Stimulated activated naive CD8-positive, alpha-beta T cell treated with anti-CD3 and anti-CD28 coated beads, Interleukin-15, Interleukin-2, amounts not matched to agents 100 ng/mL and 50 ng/mL, for 24 hours (primary cell): ENCODE results near the gene PKDCC.
A peak's percentile ranks its signal among the peaks of the same experiment; 100 is the strongest.

Source experiments
- H3K27ac Mint-ChIP-seq: one replicate; pipeline ENCODE4 v1.8.0; 2021; ENCODE audit warnings: mild to moderate bottlenecking, mixed read lengths
- H3K27me3 Mint-ChIP-seq: one replicate; pipeline ENCODE4 v1.8.0; 2021; ENCODE audit warnings: mixed read lengths
- H3K36me3 Mint-ChIP-seq: one replicate; pipeline ENCODE4 v1.8.0; 2021; ENCODE audit warnings: low read depth, mixed read lengths
- H3K4me1 Mint-ChIP-seq: one replicate; pipeline ENCODE4 v1.8.0; 2021; ENCODE audit warnings: low read depth, mixed read lengths
- H3K4me3 Mint-ChIP-seq: one replicate; pipeline ENCODE4 v1.8.0; 2021; ENCODE audit warnings: mild to moderate bottlenecking, mixed read lengths
- H3K9me3 Mint-ChIP-seq: one replicate; pipeline ENCODE4 v1.8.0; 2021; ENCODE audit warnings: mixed read lengths

PKDCC gene

DNA sequence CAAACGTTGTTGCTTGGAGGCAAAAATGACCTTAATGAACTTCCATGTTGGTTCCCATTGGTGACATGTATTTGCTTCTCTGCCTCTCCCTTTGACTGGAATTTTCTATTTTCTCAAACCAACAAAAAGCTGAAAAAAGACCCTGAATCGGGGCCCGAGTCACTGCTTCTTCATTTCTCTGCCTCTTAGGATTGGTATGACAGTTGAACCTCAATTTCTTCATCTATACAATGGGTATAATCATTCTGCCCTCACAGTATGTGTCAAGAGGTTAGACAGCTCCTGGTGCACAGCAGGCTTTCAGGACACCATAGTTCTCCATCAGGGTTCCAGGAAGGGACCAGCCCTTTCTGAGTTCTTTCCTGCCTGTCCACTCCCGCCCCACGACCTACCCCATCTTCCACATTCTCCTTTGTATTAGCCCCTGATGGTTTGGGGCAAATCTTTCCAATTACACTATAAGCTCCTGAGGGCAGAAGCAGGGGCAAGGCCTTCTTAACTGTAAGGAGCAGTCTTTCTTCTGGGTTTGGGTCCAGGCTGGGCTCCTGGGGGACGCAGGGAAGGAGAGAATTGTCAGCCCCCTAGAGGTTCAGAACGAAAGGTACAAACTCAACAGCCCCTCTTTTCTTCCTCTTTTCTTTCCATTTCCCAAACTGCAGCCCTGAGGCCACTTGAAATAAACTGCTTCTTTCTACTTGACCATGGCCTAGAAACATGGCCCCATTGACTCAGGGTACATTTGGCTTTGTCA lies 6.3 kb upstream of the PKDCC start:
- Mint-ChIP-seq H3K27ac (no peak overlapping the region), H3K36me3 (no peaks in the 10 kb centered on the region), H3K27me3 (peaks cover 44% of the 10 kb centered on the region), H3K4me1 (no peaks in the 10 kb centered on the region), H3K4me3 (no peak overlapping the region), H3K9me3 (no peaks in the 10 kb centered on the region)

DNA sequence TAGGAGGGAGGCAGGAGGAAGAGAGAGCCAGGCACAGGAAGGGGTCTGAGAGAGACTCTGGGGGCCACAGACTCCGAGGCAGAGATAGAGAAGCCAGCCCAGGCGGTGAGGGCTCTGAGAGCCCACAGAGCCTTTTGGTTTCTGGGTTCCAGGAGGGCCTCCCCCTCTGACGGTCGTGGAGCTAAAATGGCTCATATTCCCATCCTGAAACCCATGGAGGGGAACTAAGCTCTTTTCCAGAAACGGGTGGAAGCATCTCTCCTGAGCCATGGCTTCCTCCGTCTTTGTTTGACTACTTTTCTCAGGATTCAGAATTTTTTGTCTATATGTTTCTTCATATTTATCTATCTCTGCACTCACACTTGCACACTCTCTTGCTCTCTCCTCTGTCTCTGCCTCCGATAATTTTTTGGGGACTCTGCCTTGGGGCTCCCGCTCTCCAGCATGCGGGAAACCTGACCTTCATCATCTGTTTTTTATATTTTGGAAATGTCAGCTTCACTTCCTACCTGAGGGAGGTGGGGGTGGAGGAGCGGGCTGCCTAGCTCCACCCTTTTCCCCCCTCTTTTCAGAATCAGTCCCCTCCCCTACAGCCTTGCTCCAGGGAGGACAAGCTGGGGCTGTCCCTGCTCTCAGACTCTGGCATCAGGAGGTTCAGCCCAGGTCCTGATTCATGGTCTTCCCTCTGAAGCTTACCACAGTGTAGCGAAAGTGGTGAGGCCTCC lies 5.0 kb upstream of the PKDCC start:
- H3K27me3 Mint-ChIP-seq: peaks cover 49% of the 10 kb centered on the region
- no peaks in the 10 kb centered on the region for H3K4me1 Mint-ChIP-seq
- no peak overlapping the region for H3K4me3 Mint-ChIP-seq
- no peaks in the 10 kb centered on the region for H3K36me3 Mint-ChIP-seq
- H3K9me3 Mint-ChIP-seq: no peaks in the 10 kb centered on the region
- H3K27ac Mint-ChIP-seq: no peak overlapping the region

- Mint-ChIP-seq H3K27me3 (peaks cover 53% of the 10 kb centered on the region), H3K4me3 (no peak overlapping the region), H3K9me3 (no peaks in the 10 kb centered on the region), H3K4me1 (no peaks in the 10 kb centered on the region), H3K36me3 (no peaks in the 10 kb centered on the region), H3K27ac (no peak overlapping the region)
These were observed 3.9 kb upstream of the PKDCC start for GRCh38 chr2:42043789-42044394.

- H3K36me3 Mint-ChIP-seq: no peaks in the 10 kb centered on the region
- H3K9me3 Mint-ChIP-seq: no peaks in the 10 kb centered on the region
- H3K4me3 Mint-ChIP-seq: no peak overlapping the region
- H3K27ac Mint-ChIP-seq: no peak overlapping the region
- no peaks in the 10 kb centered on the region for H3K4me1 Mint-ChIP-seq
- H3K27me3 Mint-ChIP-seq: peaks cover 63% of the 10 kb centered on the region
These were observed 2.9 kb upstream of the PKDCC start for GRCh38 chr2:42044939-42045338.

- H3K9me3 Mint-ChIP-seq: no peaks in the 10 kb centered on the region
- H3K4me3 Mint-ChIP-seq: no peak overlapping the region
- peaks cover 63% of the 10 kb centered on the region for H3K27me3 Mint-ChIP-seq
- no peaks in the 10 kb centered on the region for H3K36me3 Mint-ChIP-seq
- H3K27ac Mint-ChIP-seq: no peak overlapping the region
- no peaks in the 10 kb centered on the region for H3K4me1 Mint-ChIP-seq
These were observed 2.5 kb upstream of the PKDCC start for GRCh38 chr2:42045352-42045751.

DNA sequence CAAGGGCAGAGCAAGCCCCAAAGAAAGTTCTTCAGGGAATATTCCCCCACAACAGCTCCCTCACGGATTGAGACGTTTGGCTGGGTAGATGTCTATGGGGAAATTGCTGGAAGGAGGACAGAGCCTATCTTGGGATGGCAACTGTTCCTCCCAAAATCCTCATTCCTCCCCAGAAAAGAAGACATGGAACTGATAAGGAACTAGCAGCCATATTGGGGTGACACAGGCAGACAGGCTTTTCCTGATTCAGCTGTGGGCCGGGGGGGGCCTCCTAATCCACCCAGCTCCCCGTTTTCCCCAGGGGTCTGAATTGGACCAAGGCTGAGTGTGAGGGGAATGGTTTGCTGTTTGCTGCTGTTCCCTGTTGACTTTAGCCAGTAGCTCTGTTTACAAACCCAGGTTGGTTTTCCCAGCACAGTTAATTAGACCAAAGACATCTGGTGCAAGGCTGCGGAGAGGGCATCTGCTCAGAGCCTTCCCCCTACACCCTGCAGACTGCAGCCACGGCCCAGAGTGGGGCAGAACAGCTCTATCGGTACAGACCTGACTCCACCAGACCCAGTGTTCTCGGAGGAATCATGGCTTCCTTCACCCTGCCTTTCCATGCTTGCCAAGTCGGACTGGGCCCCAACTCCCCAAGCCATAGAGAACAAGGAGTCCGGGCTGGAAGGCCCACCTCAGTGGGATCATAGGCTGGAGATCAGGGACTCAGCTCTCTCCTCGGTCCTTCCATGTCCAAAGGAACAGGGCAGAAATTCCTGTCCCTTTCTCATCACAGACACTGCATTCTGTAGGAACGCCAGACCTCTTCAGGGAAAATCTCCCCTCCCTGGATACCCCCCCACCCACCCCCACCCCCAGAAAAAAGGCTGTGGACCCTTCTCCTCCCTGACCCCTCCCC lies 1.7 kb upstream of the PKDCC start:
- peaks cover 69% of the 10 kb centered on the region for H3K27me3 Mint-ChIP-seq
- no peaks in the 10 kb centered on the region for H3K9me3 Mint-ChIP-seq
- no peak overlapping the region for H3K27ac Mint-ChIP-seq
- no peak overlapping the region for H3K4me3 Mint-ChIP-seq
- H3K36me3 Mint-ChIP-seq: no peaks in the 10 kb centered on the region
- H3K4me1 Mint-ChIP-seq: no peaks in the 10 kb centered on the region

DNA sequence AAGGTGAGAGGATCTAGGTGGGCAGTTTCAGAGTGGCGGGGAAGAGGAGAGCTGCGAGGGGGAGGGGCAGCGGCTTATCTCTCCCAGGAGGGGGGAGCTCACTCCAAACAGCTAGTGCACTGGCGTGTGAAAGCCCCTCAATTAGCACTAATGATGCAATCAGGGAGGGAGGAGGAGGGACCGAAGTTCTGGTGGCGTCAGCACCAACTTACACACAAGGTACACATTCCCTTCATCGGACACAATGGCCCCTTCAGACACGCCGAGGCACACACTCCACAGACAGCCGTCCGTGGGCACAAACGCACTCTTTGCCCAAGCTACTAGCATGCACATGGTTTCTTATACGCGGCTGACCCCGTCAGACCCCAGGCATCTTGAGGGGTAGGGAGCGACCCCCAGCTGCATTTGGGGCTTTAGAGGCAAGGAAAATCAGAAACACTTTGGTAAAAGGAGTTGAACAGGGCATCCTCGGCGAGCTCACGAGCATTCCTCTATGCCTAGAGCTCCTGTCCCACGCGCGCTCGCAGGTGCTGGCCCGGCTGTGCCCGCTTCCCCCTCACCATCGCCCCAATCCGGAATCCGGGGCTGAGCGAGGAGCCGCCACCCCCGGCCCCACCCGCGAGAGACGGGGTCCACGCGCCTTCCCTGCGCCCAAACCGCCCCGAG lies 868 bp upstream of the PKDCC start:
- Mint-ChIP-seq H3K4me1 (no peaks in the 10 kb centered on the region), H3K27ac (no peak overlapping the region), H3K9me3 (no peaks in the 10 kb centered on the region), H3K27me3 (peaks cover 66% of the 10 kb centered on the region), H3K4me3 (peak overlapping the region; percentile 65), H3K36me3 (no peaks in the 10 kb centered on the region)

GRCh38 chr2:42048299-42049220 lies 739 bp downstream of the PKDCC start:
- Mint-ChIP-seq H3K9me3 (no peaks in the 10 kb centered on the region), H3K36me3 (no peaks in the 10 kb centered on the region), H3K27me3 (peaks cover 60% of the 10 kb centered on the region), H3K4me3 (peak overlapping the region; percentile 53), H3K4me1 (no peaks in the 10 kb centered on the region), H3K27ac (no peak overlapping the region)

GRCh38 chr2:42049221-42050009 lies 1.6 kb downstream of the PKDCC start:
- Mint-ChIP-seq H3K4me1 (no peaks in the 10 kb centered on the region), H3K9me3 (no peaks in the 10 kb centered on the region), H3K36me3 (no peaks in the 10 kb centered on the region), H3K27me3 (peaks cover 56% of the 10 kb centered on the region), H3K4me3 (peak overlapping the region; percentile 53), H3K27ac (no peak overlapping the region)

- Mint-ChIP-seq H3K27ac (no peak overlapping the region), H3K4me1 (no peaks in the 10 kb centered on the region), H3K9me3 (no peaks in the 10 kb centered on the region), H3K36me3 (no peaks in the 10 kb centered on the region), H3K27me3 (peaks cover 48% of the 10 kb centered on the region), H3K4me3 (no peak overlapping the region)
These were observed 2.3 kb downstream of the PKDCC start for GRCh38 chr2:42050010-42050702.

- no peak overlapping the region for H3K27ac Mint-ChIP-seq
- H3K4me3 Mint-ChIP-seq: no peak overlapping the region
- no peaks in the 10 kb centered on the region for H3K9me3 Mint-ChIP-seq
- no peaks in the 10 kb centered on the region for H3K4me1 Mint-ChIP-seq
- H3K27me3 Mint-ChIP-seq: peaks cover 41% of the 10 kb centered on the region
- no peaks in the 10 kb centered on the region for H3K36me3 Mint-ChIP-seq
These were observed 3.1 kb downstream of the PKDCC start for GRCh38 chr2:42050703-42051542.
